Cardiac fibroblast (primary cell): ENCODE results near the gene RCVRN.

Source experiments
- DNase-seq, 2 donors: peaks; one replicate each; pipeline versions ENCODE4 v3.0.0 to v3.0.0-alpha.2; 2010; ENCODE audit warnings: low read depth in 2 of 2
- H3K4me3 ChIP-seq, 2 donors: replicated peaks in 1 of 2; 1 replicate in 1 of 2; 2 replicates in 1 of 2; pipeline ENCODE4 v1.5.1; 2011; ENCODE audit warnings: low read depth in 2 of 2, low read length in 2 of 2, mild to moderate bottlenecking in 2 of 2, moderate library complexity in 1 of 2
- TF ChIP-seq, protein P1 (sequence below): IDR thresholded peaks from one replicate; pipeline ENCODE4 v1.5.1; 2011; ENCODE audit warnings: low read depth, mild to moderate bottlenecking, low read length, inconsistent platforms

The RCVRN gene

DNA sequence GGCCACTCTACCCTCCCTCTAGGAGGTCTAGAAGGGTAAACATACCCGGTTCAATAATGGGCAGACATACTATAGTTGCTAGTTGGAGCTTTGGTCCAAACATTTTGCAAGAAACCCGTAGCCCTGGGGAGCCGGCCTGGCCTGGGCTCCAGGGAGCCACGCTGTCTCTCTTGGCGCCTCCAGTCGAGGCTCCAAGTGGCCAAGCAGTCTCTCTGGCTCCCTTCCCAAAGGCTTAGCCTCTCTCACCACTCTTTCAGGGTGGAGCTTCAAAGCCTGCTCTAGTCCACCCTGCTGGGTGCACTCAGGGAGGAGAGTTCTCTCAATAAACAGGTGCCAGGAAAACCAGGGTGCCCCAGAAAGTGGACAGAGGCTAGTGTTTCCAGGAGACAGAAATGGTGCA lies 32.2 kb downstream of the RCVRN start:
- TF ChIP-seq, protein P1, sequence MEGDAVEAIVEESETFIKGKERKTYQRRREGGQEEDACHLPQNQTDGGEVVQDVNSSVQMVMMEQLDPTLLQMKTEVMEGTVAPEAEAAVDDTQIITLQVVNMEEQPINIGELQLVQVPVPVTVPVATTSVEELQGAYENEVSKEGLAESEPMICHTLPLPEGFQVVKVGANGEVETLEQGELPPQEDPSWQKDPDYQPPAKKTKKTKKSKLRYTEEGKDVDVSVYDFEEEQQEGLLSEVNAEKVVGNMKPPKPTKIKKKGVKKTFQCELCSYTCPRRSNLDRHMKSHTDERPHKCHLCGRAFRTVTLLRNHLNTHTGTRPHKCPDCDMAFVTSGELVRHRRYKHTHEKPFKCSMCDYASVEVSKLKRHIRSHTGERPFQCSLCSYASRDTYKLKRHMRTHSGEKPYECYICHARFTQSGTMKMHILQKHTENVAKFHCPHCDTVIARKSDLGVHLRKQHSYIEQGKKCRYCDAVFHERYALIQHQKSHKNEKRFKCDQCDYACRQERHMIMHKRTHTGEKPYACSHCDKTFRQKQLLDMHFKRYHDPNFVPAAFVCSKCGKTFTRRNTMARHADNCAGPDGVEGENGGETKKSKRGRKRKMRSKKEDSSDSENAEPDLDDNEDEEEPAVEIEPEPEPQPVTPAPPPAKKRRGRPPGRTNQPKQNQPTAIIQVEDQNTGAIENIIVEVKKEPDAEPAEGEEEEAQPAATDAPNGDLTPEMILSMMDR, result no peak
- no peak overlapping the region for H3K4me3 ChIP-seq
- DNase-seq, result no peak

DNA sequence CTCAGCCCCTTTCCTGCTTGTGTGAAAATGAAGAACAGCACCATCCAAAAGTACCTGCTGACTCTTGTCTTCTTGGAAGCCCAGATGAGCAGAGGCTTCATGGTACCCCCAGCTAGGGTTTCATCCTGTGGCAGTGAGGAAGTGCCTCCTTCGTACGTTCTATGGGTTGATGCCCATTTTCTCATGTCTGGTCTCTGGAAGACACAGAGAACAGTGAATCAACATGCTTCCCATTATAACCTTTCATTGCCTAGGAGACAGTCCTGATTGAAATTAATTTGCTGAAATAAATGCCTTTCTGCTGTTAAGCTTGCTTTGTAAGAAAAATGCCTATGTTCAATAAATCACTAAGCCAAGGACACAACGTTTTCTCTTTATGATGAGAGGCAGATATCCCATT lies 36.5 kb downstream of the RCVRN start:
- TF ChIP-seq, protein P1, result no peak
- no peak overlapping the region for H3K4me3 ChIP-seq
- no peak for DNase-seq

DNA sequence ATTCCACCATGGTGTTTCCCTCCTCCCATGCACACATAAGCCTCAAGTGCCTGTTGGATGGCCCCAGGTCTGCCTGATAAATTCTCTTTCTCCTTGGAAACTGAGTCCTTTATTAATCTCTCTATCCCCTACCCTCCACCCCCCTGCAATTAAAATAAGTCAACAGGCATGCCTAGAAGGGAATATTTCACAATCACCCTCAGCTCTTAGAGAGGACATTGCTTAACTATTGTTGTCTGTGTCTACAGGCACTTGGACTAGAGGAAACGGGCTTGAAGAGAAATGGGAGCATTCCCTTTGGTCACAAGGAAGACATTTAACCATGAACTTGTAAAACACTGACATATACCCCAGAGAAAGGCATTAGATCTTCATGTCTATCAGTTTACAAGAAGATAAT lies 39.5 kb downstream of the RCVRN start:
- TF ChIP-seq, protein P1, result no peak
- DNase-seq, result peak in 1 of 2 donors; percentile 41

DNA sequence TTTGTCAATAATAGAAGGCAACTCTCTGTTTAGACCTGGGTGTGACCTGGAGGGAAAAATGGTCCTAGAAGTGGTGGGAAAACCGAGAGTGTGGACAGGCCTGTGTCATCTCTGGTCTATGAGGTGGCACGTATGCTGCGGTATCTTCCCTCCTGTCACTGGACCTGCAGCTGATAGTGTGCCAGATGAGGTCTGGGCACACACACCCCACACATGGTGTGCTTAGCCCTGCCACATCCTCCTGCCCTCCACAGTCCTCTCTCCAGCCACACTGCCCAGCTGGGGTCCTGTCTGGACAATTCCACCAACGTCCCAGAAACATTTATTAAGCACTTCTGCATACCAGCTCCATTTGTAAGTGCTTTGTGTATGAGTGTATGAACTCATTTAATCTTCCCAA lies 42.1 kb downstream of the RCVRN start:
- no peak overlapping the region for H3K4me3 ChIP-seq
- no peak for DNase-seq

More for the DNA sequence above, 39.5 kb downstream of the RCVRN start:
- no peak overlapping the region for H3K4me3 ChIP-seq

GRCh38 chr17:9862220-9862619 lies 42.9 kb downstream of the RCVRN start:
- no peak overlapping the region for H3K4me3 ChIP-seq
- TF ChIP-seq, protein P1, result no peak
- DNase-seq, result peak in 1 of 2 donors; percentile 17

More for the DNA sequence above, 42.1 kb downstream of the RCVRN start:
- TF ChIP-seq, protein P1, result no peak

DNA sequence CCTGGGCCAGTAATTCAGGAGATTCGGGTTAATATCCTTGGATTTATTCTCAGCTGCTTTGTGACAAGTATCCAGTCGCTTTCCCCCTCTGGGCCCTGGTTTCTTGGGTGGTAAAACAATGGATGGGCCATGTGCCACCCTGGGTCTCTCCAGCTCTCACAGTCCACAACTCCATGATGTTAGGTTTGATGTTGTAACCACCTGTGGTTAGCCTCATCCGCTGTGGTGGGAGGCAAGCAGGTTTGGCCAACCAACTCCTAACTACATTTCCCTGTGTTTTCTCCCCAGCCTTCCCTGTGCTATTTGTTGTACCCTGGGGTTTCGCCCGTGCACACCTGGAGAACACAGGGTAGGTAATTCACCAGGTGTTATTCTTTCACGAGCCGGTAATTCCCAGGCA lies 44.2 kb downstream of the RCVRN start:
- H3K4me3 ChIP-seq, result no peak overlapping the region
- TF ChIP-seq, protein P1, result no peak
- no peak for DNase-seq

- DNase-seq, result no peak
- TF ChIP-seq, protein P1, result no peak
- H3K4me3 ChIP-seq, result no peak overlapping the region
Measured at GRCh38 chr17:9859781-9860180, 45.3 kb downstream of the RCVRN start.
